Endothelial cell of umbilical vein (primary cell): Measurements from ENCODE around the gene CPXM2. TPM values are rescaled to one million over a fixed set of nuclear protein-coding genes. Genes with fewer than 3 reads are reported as not detected.

Experiments used
- BruUV-seq: library from RNA; stranded (reverse); fragments of 400-500 nt; replicated peaks from 2 replicates; lab custom pipeline; 2021; lab: Mats Ljungman, UMichigan
- CTCF ChIA-PET: fragments of 300-600, 350-600 bp; sonication (Branson Sonifier 250); formaldehyde crosslinking; loops from one replicate; lab custom pipeline; 2021; ENCODE audit warnings: antibody characterized with exemption, inconsistent platforms; lab: Charles Lee
- POLR2A ChIA-PET: fragments of 300-600, 350-600 bp; sonication (Branson Sonifier 250); formaldehyde crosslinking; loops from one replicate; lab custom pipeline; 2021; ENCODE audit warnings: antibody characterized with exemption, inconsistent platforms; lab: Charles Lee
- DNase-seq: peaks from one replicate; pipeline ENCODE4 v3.0.0-alpha.2; 2011; ENCODE audit warnings: low read depth, low spot score
- FAIRE-seq: peaks from 2 replicates; lab custom pipeline; 2011; peaks lifted over from hg19 to GRCh38; lab: Jason Lieb, UNC
- H2AFZ ChIP-seq: 2 replicates; pipeline ENCODE4 v1.6.0; 2012; ENCODE audit warnings: low read depth, low read length, control low read depth, inconsistent platforms
- H3K27ac ChIP-seq: 2 replicates; pipeline ENCODE4 v1.5.1; 2011; ENCODE audit warnings: low read depth, mild to moderate bottlenecking, control low read depth, low read length, moderate library complexity; ENCODE audit not compliant: insufficient read depth
- H3K27me3 ChIP-seq, 2 experiments: 2 replicates each; pipeline versions ENCODE4 v1.6.0 to v1.6.1; 2011; ENCODE audit warnings: low read length in 2 of 2, mixed read lengths in 1 of 2; ENCODE audit not compliant: control insufficient read depth in 2 of 2, insufficient read depth in 2 of 2
- H3K36me3 ChIP-seq, 2 experiments: 2 replicates in 1 of 2; 3 replicates in 1 of 2; pipeline ENCODE4 v1.5.1; 2011; ENCODE audit warnings: low read length in 2 of 2, mild to moderate bottlenecking in 1 of 2, moderate library complexity in 1 of 2; ENCODE audit not compliant: control insufficient read depth in 2 of 2, insufficient read depth in 2 of 2; ENCODE audit errors: extremely low read depth in 1 of 2
- H3K4me1 ChIP-seq: 3 replicates; pipeline ENCODE4 v1.5.1; 2011; ENCODE audit warnings: mild to moderate bottlenecking, low read length; ENCODE audit not compliant: control insufficient read depth, insufficient read depth; ENCODE audit errors: extremely low read depth
- H3K4me2 ChIP-seq: 2 replicates; pipeline ENCODE4 v1.6.1; 2011; ENCODE audit warnings: low read length, control low read depth, mixed read lengths; ENCODE audit not compliant: insufficient read depth
- H3K4me3 ChIP-seq, 3 experiments: fragments of 200-600 bp in 1 of 3; sonication (generic), shearing (Covaris generic) in 1 of 3; replicated peaks in 1 of 3; 2 replicates each; pipeline ENCODE4 v1.5.1; 2011 to 2016; ENCODE audit warnings: control low read depth in 3 of 3, low read length in 3 of 3, mild to moderate bottlenecking in 2 of 3, inconsistent platforms in 1 of 3, low read depth in 1 of 3, moderate library complexity in 1 of 3; ENCODE audit not compliant: insufficient read depth in 1 of 3
- H3K79me2 ChIP-seq: 2 replicates; pipeline ENCODE4 v1.6.0; 2012; ENCODE audit warnings: low read length, inconsistent platforms; ENCODE audit not compliant: control insufficient read depth, insufficient read depth
- H3K9ac ChIP-seq: replicated peaks from 2 replicates; pipeline ENCODE3; 2011; ENCODE audit warnings: low read length, control low read depth; ENCODE audit not compliant: insufficient read depth; ENCODE audit errors: extremely low read depth
- H3K9me1 ChIP-seq: replicated peaks from 3 replicates; pipeline ENCODE4 v1.6.0; 2011; ENCODE audit warnings: mild to moderate bottlenecking, low read length; ENCODE audit not compliant: control insufficient read depth, insufficient read depth; ENCODE audit errors: extremely low read depth
- H3K9me3 ChIP-seq: replicated peaks from 2 replicates; pipeline ENCODE4 v1.5.1; 2012; ENCODE audit warnings: low read length, inconsistent platforms; ENCODE audit not compliant: control insufficient read depth, insufficient read depth
- H4K20me1 ChIP-seq: replicated peaks from 2 replicates; pipeline ENCODE3; 2011; ENCODE audit warnings: mild to moderate bottlenecking, low read length; ENCODE audit not compliant: control insufficient read depth, insufficient read depth; ENCODE audit errors: extremely low read depth
- CTCF ChIP-seq, 2 donors: IDR thresholded peaks; 1 replicate in 1 of 2; 2 replicates in 1 of 2; pipeline ENCODE4 v1.5.1; 2011; ENCODE audit warnings: low read length in 2 of 2, mild to moderate bottlenecking in 2 of 2, moderate library complexity in 2 of 2, control low read depth in 1 of 2, inconsistent platforms in 1 of 2, low read depth in 1 of 2; ENCODE audit not compliant: insufficient read depth in 1 of 2; ENCODE audit errors: extremely low read depth in 1 of 2
- EZH2 ChIP-seq: IDR thresholded peaks from 2 replicates; pipeline ENCODE4 v1.6.1; 2012; ENCODE audit warnings: borderline replicate concordance, low read depth, mild to moderate bottlenecking, moderate library complexity, low read length, inconsistent platforms; ENCODE audit not compliant: severe bottlenecking
- FOS ChIP-seq: IDR thresholded peaks from 2 replicates; pipeline ENCODE4 v1.6.1; 2011; ENCODE audit warnings: mild to moderate bottlenecking, low read length, moderate library complexity, borderline replicate concordance; ENCODE audit not compliant: insufficient read depth
- GATA2 ChIP-seq: IDR thresholded peaks from 2 replicates; pipeline ENCODE4 v1.7.0; 2011; ENCODE audit warnings: low read depth, mild to moderate bottlenecking, moderate library complexity, mixed read lengths, low read length; ENCODE audit not compliant: insufficient read length, insufficient read depth
- JUN ChIP-seq: IDR thresholded peaks from 2 replicates; pipeline ENCODE4 v1.6.1; 2011; ENCODE audit warnings: borderline replicate concordance, low read depth; ENCODE audit not compliant: insufficient read length, insufficient read depth
- MAX ChIP-seq: IDR thresholded peaks from 2 replicates; pipeline ENCODE4 v1.6.1; 2011; ENCODE audit not compliant: insufficient read depth, insufficient read length
- MYC ChIP-seq: IDR thresholded peaks from one replicate; pipeline ENCODE4 v1.6.1; 2011; ENCODE audit warnings: mild to moderate bottlenecking, low read depth, low read length
- POLR2A ChIP-seq: IDR thresholded peaks from 2 replicates; pipeline ENCODE4 v1.6.1; 2012; ENCODE audit warnings: low read depth, mild to moderate bottlenecking, control low read depth, low read length
- POLR2AphosphoS5 ChIP-seq: IDR thresholded peaks from 2 replicates; pipeline ENCODE4 v1.6.1; 2012; ENCODE audit warnings: low read depth, mild to moderate bottlenecking, control low read depth, low read length, moderate library complexity; ENCODE audit not compliant: insufficient read depth
- dilution Hi-C: fragments of 300-500 bp; cut with MboI; formaldehyde crosslinking; loops from one replicate; pipeline ENCODE4 v1.15.0; 2019; ENCODE audit warnings: low sequenced_read_pairs; ENCODE audit not compliant: extremely low pct_ligation_motif_present
- intact Hi-C: fragments of 100-400 bp; cut with micrococcal nuclease; formaldehyde crosslinking; loops from one replicate; pipeline ENCODE4 v1.10.0; 2022
- polyA plus RNA-seq, 4 experiments: library from polyadenylated mRNA; depleted of rRNA in 3 of 4; stranded (reverse) in 3 of 4; unstranded in 1 of 4; fragments of >200 nt; gene quantifications; 2 replicates each; pipeline versions ENCODE4 v1.2.1 to v1.2.3, GENCODE V29; 2011 to 2012; ENCODE audit warnings: missing spikeins in 1 of 4
- total RNA-seq: library from RNA; stranded (reverse); gene quantifications from 2 replicates; pipeline ENCODE4 v1.2.3, GENCODE V29; 2021

CPXM2 gene
- total and polyA plus RNA-seq, 2 donors (not counting 3 experiments of a cell fraction or from before 2014, with no cell fraction given): 1.8 to 2.7 TPM

GRCh38 chr10:123916775-123917174, 25.2 kb upstream of the CPXM2 start:
- Histone ChIP-seq H3K36me3 (no peaks in the 10 kb centered on the region), H3K79me2 (no peaks in the 10 kb centered on the region), H2AFZ (no peak overlapping the region), H3K9me1 (no peaks in the 10 kb centered on the region), H3K9ac (no peak overlapping the region), H3K4me3 (no peak overlapping the region), H3K4me2 (no peak overlapping the region), H3K27ac (no peak overlapping the region), H3K4me1 (no peaks in the 10 kb centered on the region), H4K20me1 (no peaks in the 10 kb centered on the region), H3K27me3 (no peaks in the 10 kb centered on the region), H3K9me3 (no peaks in the 10 kb centered on the region)
- no peak for FAIRE-seq
- no TSS peak for BruUV-seq
- TF ChIP-seq EZH2: no peak
- TF ChIP-seq POLR2A: no peak
- no peak for TF ChIP-seq POLR2AphosphoS5
- no peak for TF ChIP-seq MAX
- TF ChIP-seq GATA2: no peak
- no peak for TF ChIP-seq CTCF (IDR thresholded peaks at IDR 0.05; ENCODE audit: extremely low read depth in 1 of 2, insufficient read depth in 1 of 2, low read depth in 1 of 2, low read length in 2 of 2)
- TF ChIP-seq FOS: no peak
- TF ChIP-seq JUN: no peak
- TF ChIP-seq MYC: no peak
- POLR2A ChIA-PET: no interaction called here
- dilution Hi-C loops (no loop called here), intact Hi-C loops (no loop called here)
- no peak for DNase-seq
- CTCF ChIA-PET: no interaction called here
